Activated T-helper 1 cell treated with Interleukin-2 at 50 U/mL for 16 hours (primary cell): ENCODE measurements around the gene PLSCR3.

ENCODE experiments used
- DNase-seq: peaks from one replicate; pipeline ENCODE4 v3.0.0-alpha.2; 2020; ENCODE audit warnings: low read depth

Gene PLSCR3

DNA sequence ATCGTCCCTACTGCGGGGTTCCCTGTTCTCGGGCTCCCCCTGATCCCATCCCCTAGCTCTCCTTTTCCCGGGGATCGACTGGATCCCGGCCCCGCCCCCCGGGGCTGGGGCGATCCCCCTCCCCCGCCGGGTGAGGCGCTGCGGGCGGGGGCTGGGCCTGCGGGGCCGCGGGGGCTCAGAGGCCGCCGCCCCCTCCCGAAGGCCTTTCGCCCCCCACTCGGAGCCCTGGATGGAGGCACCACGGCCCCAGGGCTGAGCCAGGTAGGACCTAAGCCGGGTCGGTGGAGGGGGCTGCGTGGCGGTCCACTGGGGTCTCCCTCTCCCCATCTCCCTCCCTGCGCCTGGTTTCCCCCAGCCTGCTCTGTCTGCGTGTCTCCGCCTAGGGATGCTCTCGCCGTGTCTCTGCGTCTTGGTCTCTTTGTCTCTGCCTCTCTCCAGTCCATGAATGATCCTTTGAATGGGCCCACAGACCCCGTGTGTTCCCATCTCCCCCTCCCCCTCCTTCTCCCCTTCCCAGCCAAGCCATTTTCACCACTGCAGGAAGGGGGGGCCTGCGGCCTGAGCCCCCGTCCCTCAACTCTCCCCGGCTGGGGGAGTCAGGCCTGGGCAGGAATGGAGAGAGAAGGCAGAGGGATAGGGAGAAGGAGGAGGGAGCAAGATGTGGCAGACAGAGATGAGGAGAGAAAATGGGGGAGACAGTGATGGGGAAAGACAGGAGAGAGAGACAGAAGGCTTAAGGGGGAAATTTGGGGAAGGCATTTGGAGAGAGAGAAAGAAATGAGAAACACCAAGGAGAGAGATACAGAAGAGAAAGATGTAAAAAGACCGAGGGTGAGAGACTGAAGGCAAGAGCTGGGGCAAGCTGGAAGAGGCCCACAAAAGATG is 11.3 kb upstream of the PLSCR3 start:
- no peak for DNase-seq

DNA sequence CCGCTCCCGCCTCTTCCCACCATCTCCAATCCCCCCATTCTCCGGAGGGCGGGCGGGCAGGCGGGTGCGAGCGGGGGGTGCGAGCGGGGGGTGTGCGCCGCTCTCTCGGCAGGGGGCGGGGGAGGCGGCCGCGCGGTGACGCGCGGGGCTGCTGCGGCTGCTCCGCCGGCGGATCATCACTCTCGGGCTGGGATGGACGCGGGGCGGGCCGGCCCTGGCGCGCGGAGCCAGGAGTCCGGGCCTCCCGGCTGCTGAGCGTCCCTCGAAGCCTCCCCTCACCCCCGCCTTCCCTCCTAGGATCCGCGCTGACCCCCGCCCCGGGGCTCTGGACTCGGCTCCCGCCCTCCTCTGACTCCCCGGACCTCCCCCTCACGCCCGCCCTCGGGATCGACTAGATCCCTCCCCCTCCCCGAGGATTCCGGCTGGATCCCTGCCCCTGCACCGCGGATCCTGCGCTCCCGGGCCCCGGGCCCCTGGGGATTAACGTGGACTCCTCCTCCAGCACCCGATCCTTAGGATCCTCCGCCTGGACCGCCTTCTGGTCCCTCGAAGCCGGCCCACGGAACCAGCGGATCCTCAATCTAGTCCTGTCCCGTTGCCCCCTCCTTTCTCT is 10.5 kb upstream of the PLSCR3 start:
- DNase-seq = peak; percentile 63

DNA sequence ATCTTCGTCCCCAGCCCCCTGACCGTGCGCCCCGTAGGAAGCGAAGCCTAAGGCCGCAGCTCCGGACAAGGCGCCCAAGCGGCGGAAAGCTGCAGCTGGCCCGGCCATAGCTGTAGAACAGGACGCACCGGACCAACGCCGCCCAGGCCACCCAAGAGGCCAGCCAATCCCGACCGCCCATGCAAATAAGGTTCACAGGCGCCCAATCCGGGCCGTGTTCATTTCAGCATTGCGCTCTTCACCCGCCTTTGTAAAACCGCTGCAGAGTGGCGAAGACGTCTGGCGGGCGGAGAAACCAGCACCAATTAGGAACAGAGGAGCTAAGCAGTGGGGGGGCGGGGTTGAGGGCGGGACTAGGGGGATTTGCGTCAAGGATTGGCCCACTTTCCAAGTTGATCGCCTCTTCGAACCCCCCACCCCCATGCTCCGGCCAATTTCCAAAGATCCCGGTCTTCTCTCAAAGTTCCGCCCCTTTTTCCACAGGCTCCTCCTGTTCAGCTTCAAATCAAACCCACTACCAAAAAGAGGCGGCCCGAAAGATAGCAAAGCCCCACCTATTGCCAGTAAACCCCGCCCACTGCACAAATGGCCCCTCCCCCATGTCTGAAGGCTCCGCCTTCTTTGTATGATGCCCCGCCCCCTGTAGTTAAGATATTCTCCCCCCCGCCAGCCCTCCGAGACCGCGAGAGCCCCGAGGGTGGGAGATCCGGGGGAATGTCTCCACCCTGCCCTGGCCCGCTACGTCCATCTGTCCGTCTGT is 9.8 kb upstream of the PLSCR3 start, which contains the start of gene TMEM256:
Gene TMEM256 (minus strand): TSS at position 121 of the 760 bp plus-strand sequence. CDS start 13 bp downstream, at position 108.
- peak; percentile 89 for DNase-seq

DNA sequence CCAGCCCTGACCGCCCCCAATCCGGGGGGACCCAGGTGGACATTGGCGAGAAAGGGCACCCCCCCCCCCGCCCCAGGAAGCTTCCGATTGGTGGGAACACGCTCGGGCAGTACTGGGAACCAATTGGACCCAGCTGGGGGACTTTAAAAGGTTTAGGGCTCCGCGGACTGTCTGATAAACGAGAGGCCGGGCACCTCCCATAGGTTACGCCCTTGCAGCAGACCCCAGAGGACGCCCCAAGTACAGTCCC is 9.3 kb upstream of the PLSCR3 start:
- no peak for DNase-seq

DNA sequence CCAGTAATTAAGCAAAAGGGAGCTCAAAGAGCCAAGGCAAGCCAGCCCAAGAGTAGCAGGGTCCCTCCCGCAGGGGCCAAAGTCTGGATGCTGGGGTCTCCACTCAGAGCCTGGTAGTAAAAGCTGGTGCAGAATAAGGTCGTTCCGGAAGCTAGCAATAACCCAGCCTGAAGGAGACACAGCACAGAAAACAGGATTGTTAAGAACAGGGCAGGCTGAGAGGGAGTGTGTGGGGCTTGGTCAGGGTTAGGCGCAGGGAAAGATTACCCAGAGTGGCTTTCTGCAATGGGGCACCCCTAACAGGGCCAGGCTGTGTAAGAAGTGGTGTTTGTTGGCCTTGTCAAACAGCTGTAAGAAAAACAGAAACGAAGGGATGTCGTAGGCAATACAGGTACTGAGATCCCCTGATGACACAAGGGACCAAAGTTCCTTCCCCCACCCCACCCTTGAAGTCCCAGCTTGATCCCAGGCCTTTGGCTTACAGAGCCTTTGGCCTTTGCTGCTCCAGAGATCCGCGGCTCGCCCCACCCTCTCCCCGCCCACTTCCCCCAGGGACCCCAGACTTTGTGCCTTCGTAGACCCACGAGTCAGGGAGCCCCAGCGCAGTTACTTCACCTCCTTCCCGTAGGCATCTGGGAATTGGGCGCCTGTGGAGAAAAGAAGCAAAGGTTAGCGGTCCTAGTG is 8.9 kb upstream of the PLSCR3 start:
- DNase-seq = no peak

DNA sequence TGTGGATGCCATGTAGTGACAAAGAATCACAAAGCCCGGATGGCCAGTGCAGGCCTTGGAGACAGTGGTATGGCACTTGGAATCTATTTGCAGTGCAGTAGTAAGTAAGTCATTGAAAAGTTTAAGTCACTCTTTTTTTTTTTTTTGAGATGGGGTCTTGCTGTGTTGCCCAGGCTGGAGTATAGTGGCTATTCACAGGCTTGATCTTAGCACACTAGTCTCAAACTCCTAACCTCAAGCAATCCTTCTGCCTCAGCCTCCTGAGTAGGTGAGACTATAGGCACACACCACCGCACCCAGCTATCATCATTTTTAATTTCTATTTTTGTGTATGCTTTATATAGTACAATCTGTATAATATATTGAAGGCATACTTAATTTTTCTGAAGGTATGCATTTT is 4.3 kb upstream of the PLSCR3 start:
- DNase-seq = no peak

DNA sequence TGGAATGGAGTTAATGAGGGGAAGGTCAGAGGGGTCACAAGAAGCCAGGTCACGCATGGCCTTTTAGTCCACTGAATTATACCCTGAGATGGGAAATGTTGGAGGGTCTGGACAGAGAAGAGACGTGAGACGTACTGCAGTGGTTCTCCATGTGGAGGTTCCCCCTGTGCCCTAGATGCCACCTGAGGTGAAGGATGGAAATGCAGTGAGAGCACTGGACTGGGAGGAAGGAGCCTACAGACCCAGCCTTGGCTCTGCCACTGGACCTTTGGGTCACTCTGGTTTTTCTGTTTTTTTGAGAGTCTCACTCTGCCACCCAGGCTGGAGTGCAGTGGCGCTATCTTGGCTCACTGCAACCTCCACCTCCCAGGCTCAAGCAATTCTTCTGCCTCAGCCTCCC is 1.8 kb upstream of the PLSCR3 start:
- no peak for DNase-seq

DNA sequence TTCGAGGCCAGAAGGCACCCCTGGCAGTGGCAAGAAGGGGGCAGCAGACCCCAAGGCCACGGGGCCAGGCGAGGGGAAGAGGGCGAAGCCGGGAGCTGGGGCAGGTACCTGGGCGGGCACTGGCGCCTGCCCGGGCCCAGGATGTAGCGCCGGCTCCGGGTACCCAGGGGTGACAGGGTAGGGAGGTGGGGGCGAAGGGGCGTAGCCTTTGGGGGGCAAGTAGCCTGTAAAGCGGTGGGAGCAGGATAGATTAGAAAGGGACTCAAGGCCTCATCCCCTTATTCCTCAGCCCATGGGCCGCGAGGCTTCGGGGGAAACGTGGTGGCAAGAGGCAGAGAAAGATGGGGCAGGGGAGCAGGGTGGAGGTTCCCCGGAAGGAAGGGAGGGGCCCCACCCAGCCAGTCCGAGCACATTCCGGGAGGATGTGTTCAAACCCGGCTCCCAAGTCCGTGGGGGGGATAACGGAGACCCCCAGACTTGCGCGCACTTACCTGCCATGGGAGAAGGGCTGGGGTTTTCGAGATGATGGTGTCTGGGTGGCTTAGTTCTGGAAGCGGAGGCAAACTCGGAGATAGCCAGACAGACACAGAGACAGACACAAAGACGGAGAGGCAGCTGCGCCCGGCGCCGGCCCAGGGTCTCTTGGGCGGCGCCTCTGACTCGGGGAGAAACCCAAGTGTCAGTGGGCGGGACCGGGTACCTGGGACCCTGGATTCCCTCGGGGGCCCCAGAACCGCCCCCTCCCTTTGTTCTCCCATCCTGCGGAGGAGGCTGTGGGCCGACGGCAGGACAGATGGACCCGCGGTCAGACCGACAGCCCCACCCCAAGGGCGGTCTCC is 493 bp downstream of the PLSCR3 start:
- DNase-seq = peak; percentile 52

DNA sequence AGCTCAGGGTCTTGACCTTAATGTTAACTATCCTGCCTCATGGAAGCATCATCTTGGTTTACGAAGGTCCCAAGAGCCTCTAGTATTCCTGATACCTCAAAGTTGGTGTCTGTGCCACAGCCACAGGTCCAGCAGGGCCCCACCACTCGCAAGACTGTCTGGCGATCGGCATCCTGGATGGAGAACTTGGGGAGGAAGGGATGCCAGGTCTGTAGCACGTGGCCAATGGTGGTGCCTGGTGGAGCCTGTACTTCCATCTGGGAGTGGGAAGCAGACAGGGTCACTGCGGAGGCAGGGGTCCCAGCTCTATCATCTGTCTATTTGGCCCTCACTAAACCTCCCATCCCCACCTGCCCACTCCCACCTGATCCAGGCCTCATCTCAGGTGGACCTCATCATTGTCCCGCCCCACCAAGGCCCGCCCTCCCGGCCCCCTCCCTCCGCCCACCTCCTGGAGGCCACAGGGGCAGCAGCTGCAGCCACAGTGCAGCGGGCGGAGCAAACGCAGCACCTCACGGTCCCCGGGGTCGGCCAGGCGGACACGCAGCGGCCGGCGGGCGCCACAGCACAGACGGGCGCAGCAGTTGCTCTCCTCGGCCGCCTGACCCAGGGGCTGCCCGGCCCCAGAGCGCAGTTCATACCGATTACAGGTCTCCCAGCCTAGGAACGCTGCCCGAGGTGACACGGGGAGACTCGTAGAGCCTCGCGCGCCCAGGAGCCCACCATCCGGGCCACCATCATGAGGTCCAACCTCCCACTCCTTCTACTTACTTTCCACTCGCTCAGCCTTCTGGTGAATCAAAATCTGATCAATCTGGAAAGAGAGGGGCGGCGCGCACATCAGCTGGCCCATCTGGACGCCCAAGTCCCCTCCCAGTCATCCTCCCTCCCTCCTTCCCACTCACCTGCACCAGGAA is 1.4 kb downstream of the PLSCR3 start:
- DNase-seq = no peak

DNA sequence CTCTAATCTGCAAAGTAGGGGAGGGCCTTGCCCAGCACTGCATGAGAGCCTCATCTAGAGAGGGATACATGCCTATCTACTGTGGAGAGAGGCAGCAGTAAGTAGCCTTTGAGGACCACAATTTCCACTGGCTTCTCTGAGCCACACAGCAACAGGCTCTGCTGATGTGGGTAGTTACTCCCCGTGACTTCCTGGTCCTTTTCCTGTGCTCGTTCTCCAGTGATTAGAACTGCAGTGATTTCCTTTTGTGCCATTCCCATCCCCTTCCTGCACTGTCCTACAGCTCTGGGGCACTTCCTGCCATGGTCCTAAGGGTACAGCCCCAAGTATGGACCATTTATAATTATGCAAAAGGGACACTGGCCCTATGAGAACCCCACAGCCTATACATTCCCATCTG is 3.0 kb downstream of the PLSCR3 start:
- DNase-seq = no peak

DNA sequence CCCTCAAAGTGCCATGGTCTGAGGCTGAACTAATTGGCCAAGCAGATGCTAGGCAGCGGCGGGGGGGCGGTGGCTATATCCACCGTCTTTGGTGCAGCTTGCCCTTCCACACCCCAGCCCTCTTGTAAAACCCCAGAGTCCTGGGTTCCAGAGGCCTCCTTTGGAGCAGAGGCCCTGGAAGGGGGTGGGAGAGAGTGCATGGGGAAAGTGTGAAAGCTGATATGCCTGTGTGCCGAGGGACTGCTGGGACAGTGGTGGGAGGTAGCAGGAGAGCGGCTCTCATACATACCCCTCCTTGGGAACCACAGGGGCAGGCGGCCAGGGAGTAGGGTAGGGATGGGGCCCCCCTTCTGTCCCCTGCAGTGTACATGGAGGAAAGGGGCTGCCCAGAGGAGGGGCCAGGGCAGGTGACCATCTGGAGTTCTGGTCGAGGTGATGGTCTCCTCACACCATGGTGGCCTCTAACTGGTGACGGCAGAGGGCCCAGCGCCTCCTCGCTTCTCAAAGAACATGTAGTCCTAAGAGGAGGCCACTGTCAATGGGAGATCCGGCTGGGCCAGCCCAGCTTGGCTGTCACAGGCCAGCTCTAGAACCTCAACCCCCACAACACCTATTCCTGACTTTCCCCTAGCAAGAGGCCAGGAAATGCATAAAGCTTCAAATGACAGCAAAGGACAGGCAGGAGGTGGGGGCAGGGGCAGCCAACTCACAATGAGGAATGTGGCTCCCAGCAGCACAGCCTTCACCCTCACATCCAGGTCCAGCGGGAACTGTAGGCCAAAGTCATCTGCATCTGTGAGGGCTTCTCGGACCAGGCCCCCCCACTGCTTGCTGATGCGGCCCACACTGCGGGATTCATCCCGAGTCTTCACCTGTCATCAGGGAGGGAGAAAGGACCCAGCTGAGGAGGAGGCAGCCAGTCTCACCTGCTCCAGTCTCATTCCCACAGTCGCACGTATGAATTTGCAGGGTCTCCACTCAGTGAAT is 4.1 kb downstream of the PLSCR3 start:
- no peak for DNase-seq

DNA sequence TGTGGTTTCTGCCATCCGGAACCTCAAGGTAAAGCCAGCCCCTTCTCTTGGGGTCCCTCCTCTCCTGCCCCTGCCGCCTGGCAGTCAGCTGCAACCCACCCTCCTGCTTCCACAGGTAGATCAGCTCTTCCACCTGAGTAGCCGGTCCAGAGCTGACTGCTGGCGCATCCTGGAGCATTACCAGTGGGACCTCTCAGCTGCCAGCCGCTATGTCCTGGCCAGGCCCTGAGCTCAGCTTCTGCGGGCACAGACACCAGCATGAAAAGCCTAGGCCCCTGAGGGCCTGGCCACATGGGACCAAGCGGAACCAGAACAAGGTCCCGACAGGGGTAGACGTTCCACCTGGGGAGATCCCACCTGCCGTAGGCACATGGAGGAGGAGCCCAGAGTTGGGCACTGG is 5.5 kb downstream of the PLSCR3 start:
- no peak for DNase-seq

DNA sequence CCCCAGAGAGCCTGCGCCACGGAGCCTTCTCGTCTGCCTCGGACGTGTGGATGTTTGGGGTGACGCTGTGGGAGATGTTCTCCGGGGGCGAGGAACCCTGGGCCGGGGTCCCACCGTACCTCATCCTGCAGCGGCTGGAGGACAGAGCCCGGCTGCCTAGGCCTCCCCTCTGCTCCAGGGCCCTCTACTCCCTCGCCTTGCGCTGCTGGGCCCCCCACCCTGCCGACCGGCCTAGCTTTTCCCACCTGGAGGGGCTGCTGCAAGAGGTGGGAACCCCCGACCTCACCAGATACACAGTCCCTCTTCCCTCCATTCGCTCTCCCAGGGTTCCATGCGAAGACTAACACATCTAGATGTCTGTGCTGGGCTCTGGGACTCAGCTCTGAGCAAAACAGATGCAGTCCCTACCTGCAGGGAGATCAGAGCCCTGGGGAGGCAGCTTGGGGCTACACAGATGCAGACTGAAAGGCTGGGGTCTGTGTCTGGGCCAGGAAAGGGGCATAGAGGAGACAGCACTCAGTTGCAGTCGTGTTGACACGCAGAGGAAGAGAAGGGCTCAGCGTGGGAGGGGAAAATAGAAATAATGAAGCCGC is 9.7 kb downstream of the PLSCR3 start:
- DNase-seq = no peak

DNA sequence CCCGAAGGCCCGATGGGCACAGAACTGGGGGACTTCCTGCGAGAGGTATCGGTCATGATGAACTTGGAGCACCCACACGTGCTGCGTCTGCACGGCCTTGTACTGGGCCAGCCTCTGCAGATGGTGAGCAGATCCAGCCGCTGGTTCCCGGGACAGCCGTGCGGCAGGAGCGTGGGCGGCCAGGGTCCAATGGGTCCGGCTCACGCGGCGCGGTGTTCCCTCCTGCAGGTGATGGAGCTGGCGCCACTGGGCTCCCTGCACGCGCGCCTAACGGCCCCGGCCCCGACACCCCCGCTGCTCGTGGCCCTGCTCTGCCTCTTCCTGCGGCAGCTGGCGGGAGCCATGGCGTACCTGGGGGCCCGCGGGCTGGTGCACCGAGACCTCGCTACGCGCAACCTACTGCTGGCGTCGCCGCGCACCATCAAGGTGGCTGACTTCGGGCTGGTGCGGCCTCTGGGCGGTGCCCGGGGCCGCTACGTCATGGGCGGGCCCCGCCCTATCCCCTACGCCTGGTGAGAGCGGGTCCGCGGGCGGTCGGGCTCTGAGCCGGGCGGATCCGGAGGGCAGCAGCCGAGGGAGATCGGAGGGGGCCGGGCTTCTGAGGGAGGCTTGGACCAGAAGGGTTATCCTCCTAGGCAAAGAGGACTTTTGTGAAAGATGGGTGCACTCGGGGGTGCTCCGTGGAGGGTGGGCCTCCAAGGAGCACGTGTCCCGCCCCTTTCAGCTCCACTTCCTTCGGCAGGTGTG is 10.4 kb downstream of the PLSCR3 start:
- DNase-seq = peak; percentile 71

DNA sequence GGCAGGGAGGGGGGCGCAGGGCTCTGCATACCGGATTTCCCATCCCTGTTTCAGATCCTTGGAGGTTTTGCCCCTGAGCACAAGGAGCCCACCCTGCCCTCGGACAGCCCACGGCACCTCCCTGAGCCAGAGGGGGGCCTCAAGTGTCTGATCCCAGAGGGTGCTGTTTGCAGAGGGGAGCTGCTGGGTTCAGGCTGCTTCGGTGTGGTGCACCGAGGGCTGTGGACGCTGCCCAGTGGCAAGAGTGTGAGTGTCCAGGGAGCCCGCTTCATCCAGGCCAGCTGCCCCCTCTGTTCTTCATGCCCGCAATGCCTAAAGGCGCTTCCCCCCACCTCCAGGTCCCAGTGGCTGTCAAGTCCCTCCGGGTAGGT is 11.0 kb downstream of the PLSCR3 start:
- no peak for DNase-seq

DNA sequence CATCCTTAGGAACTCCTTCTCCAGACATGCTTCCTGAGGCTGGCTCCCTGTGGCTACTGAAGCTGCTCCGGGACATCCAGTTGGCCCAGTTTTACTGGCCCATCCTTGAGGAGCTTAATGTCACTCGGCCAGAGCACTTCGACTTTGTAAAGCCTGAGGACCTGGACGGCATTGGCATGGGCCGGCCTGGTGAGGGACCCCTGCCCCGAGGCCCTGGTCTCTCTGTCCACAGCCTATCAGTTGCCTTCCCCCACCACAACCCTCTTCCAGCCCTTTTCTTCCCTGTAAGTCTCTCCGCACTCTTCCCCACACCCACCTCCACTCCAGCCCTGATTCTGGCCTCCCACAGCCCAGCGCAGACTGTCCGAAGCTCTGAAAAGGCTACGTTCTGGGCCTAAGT is 11.4 kb downstream of the PLSCR3 start:
- no peak for DNase-seq

DNA sequence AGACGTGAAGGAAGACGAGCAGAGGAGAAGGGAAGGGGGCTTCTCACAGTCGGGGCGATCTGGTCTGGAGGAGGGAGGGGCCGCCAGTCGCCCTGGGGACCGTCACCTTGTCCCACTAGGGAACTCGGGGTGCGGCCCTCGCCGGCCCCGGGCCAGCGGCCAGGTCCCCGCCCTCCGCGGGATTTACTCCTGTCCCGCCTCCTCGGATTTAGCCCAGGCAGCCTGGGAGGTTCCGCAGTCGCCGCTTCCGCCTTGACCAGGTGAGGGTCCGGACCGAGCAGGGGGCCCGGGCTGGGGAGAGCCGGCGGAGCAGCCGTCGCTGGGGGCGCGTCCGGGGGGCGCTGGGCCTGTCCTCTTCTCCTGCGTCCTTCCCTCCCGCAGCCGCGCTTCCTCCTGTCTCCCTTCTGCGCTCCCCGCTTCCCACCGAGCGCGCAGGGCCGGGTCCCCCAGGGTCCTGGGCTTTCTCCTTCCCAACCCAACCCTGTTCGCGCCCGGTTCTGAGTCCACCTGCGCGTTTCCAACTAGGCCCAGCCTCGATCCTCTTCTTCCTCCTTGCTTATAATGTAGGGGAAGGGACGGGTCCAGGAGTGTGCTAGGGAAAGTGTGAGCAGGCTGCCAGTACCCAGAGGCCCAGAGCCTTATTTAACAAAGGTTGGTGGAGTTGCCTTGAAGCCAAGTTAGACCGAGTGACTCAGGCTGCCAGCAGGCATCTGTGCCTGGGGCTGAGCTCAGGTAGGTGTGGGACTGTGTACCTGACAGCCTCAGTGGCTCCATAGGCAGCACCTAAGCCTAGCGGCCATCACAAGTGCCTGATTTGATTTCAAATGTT is 13.3 kb downstream of the PLSCR3 start, which contains the start of gene TNK1:
Gene TNK1 (plus strand): TSS at position 235 of the 829 bp plus-strand sequence. CDS start 1,838 bp downstream, outside the sequence.
- DNase-seq = no peak
